ENCODE data around the gene TBC1D22A.
"Not testable (repeated sequence)": the region's sequence is repeated elsewhere in the genome, so short reads cannot be mapped to it uniquely, and the experiment has no call there.

DNA sequence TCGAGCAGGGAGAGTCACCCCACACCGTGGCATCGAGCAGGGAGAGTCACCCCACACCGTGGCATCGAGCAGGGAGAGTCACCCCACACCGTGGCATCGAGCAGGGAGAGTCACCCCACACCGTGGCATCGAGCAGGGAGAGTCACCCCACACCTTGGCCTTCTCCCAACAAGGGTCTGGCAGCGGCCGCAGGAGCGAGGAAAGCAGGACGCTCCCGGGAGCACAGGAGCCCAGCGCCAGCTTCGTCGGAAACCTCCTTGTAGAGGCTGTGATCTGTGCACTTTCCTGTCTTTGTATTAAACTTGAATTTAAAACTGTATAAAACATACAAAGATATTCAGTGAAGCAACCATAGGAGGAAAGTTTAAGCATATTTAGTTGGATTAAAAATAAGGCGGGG is 355.0 kb downstream of the TBC1D22A start:
- TF ChIP-seq, protein P1, sequence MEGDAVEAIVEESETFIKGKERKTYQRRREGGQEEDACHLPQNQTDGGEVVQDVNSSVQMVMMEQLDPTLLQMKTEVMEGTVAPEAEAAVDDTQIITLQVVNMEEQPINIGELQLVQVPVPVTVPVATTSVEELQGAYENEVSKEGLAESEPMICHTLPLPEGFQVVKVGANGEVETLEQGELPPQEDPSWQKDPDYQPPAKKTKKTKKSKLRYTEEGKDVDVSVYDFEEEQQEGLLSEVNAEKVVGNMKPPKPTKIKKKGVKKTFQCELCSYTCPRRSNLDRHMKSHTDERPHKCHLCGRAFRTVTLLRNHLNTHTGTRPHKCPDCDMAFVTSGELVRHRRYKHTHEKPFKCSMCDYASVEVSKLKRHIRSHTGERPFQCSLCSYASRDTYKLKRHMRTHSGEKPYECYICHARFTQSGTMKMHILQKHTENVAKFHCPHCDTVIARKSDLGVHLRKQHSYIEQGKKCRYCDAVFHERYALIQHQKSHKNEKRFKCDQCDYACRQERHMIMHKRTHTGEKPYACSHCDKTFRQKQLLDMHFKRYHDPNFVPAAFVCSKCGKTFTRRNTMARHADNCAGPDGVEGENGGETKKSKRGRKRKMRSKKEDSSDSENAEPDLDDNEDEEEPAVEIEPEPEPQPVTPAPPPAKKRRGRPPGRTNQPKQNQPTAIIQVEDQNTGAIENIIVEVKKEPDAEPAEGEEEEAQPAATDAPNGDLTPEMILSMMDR (IDR thresholded peaks at IDR 0.05; ENCODE audit: low read depth, low read length) = not testable (repeated sequence)
- not testable (repeated sequence) for TF ChIP-seq EZH2phosphoT487 (IDR thresholded peaks at IDR 0.05; ENCODE audit: low read depth)

Data from OCI-LY3 (cell line).